Measurements from ENCODE around the gene TMC4. TPM values are rescaled to one million over a fixed set of nuclear protein-coding genes. Genes with fewer than 3 reads are reported as not detected.

TMC4 gene
- total RNA-seq, 1 donor from 2014 or later = not detected

- H3K27ac Mint-ChIP-seq (ENCODE audit: unreplicated experiment) = no peak overlapping the region
- no peaks in the 10 kb centered on the region for H3K36me3 Mint-ChIP-seq (ENCODE audit: unreplicated experiment)
- H3K27me3 Mint-ChIP-seq (ENCODE audit: unreplicated experiment) = peaks cover 3% of the 10 kb centered on the region
- peaks cover 4% of the 10 kb centered on the region for H3K9me3 Mint-ChIP-seq (ENCODE audit: unreplicated experiment)
- H3K4me3 Mint-ChIP-seq (ENCODE audit: unreplicated experiment) = no peak overlapping the region
- TF ChIP-seq, protein P1, sequence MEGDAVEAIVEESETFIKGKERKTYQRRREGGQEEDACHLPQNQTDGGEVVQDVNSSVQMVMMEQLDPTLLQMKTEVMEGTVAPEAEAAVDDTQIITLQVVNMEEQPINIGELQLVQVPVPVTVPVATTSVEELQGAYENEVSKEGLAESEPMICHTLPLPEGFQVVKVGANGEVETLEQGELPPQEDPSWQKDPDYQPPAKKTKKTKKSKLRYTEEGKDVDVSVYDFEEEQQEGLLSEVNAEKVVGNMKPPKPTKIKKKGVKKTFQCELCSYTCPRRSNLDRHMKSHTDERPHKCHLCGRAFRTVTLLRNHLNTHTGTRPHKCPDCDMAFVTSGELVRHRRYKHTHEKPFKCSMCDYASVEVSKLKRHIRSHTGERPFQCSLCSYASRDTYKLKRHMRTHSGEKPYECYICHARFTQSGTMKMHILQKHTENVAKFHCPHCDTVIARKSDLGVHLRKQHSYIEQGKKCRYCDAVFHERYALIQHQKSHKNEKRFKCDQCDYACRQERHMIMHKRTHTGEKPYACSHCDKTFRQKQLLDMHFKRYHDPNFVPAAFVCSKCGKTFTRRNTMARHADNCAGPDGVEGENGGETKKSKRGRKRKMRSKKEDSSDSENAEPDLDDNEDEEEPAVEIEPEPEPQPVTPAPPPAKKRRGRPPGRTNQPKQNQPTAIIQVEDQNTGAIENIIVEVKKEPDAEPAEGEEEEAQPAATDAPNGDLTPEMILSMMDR (IDR thresholded peaks at IDR 0.05; ENCODE audit: partially characterized antibody, unreplicated experiment) = no peak
- no peak for DNase-seq
- no peaks in the 10 kb centered on the region for H3K4me1 Mint-ChIP-seq (ENCODE audit: low read depth, unreplicated experiment)
Observed at GRCh38 chr19:54145541-54146158, 27.3 kb downstream of the TMC4 start.

DNA sequence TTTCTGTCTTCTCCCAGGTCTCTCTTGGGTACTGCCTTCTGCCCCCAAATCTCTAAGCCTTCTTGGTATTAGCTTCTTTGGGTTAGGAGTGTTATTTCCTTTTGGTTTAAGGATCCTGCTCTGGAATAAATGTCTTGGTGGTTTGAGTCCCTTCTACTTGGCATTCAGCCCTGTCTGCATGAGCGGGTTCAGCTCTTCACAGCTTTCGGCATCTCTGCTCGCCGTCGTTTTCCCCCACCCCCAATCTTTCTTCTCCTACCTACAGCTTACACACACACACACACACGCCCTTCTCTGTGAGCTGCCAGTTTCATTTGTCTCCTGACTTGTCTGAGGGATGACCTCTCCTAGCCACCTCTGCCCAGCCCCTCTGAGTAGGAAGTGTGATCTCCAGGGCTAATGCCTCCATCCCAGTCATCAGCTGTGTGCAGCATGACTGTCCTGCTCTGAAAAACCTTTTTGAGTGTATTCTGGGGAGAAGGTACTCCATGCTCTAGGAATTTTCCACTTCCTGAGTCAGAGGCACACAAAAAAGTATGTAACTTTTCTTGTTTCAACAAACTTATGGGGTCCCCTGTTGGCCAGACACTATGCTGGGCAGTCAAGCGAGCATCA lies 30.7 kb downstream of the TMC4 start:
- Mint-ChIP-seq H3K36me3 (ENCODE audit: unreplicated experiment) (no peaks in the 10 kb centered on the region), H3K9me3 (ENCODE audit: unreplicated experiment) (peaks cover 4% of the 10 kb centered on the region), H3K4me3 (ENCODE audit: unreplicated experiment) (peak overlapping the region; percentile 41), H3K27ac (ENCODE audit: unreplicated experiment) (peak overlapping the region; percentile 36), H3K4me1 (ENCODE audit: low read depth, unreplicated experiment) (no peaks in the 10 kb centered on the region), H3K27me3 (ENCODE audit: unreplicated experiment) (peaks cover 6% of the 10 kb centered on the region)
- DNase-seq = no peak
- TF ChIP-seq, protein P1 (IDR thresholded peaks at IDR 0.05; ENCODE audit: partially characterized antibody, unreplicated experiment) = no peak

DNA sequence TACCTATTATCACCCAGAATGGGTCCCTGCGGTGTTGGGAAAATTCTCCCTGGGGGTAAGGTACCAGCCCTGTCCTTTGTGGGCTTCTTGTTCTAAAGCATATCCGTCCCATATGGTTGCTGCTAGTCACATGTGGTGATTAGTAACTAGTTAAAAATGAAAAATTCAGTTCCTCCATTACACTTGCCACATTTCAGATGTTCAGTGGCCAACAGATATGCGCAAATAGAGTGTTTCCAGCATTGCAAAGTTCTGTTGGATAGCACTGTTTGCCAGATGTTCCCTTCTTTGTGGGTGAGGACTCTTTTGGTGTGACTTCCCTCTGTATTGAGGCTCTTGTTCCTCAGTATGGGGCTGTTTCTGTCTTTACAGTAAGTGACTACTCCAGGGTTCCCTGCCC lies 31.6 kb downstream of the TMC4 start:
- no peak overlapping the region for H3K27ac Mint-ChIP-seq (ENCODE audit: unreplicated experiment)

DNA sequence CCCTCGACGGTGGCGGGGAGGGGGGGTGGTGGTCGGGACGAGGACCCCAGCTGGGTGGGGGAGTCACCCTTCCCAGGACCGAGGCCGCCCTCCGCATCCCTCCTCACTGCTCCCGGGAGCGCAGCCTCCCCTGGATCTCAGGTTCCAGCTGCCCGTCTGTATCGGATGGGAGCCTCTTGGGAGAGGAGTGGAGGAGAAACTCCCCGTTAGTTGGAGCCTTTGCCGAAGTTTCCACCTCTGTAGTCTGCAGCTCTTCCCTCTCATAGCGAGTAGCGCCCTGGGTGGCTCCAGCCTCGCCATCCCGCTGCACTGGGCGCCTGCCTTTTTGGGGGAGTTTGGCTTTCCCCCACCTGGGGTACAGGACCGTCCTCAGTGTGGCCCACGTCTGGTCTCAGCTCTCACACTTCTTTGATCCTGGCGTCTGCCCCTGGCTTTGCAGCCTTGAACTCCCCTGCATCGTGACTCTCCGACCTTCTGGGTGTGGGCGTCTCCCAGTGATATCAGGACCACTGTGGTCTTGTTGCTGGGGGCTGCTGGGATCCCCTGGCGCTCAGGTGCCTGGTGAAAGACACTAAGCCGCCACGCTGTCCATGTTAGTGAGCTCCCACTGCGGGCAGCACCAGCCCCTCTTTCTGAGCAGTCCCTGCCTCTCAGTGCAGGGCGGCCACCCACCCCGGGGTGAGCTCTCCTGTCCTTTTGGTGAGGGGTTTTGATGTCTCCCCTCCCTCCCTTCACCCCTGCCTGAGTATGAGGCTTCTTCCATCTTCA lies 34.3 kb downstream of the TMC4 start:
- peaks cover 16% of the 10 kb centered on the region for H3K27me3 Mint-ChIP-seq (ENCODE audit: unreplicated experiment)
- peaks cover 3% of the 10 kb centered on the region for H3K4me1 Mint-ChIP-seq (ENCODE audit: low read depth, unreplicated experiment)
- TF ChIP-seq, protein P1 (IDR thresholded peaks at IDR 0.05; ENCODE audit: partially characterized antibody, unreplicated experiment) = no peak
- peak; percentile 43 for DNase-seq
- H3K27ac Mint-ChIP-seq (ENCODE audit: unreplicated experiment) = peak overlapping the region; percentile 84
- H3K4me3 Mint-ChIP-seq (ENCODE audit: unreplicated experiment) = peak overlapping the region; percentile 89
- H3K36me3 Mint-ChIP-seq (ENCODE audit: unreplicated experiment) = no peaks in the 10 kb centered on the region
- peaks cover 11% of the 10 kb centered on the region for H3K9me3 Mint-ChIP-seq (ENCODE audit: unreplicated experiment)

More for the DNA sequence above, 31.6 kb downstream of the TMC4 start:
- peaks cover 6% of the 10 kb centered on the region for H3K9me3 Mint-ChIP-seq (ENCODE audit: unreplicated experiment)
- H3K27me3 Mint-ChIP-seq (ENCODE audit: unreplicated experiment) = peaks cover 9% of the 10 kb centered on the region
- TF ChIP-seq, protein P1 (IDR thresholded peaks at IDR 0.05; ENCODE audit: partially characterized antibody, unreplicated experiment) = no peak
- H3K4me1 Mint-ChIP-seq (ENCODE audit: low read depth, unreplicated experiment) = peaks cover under 1% of the 10 kb centered on the region
- no peak overlapping the region for H3K4me3 Mint-ChIP-seq (ENCODE audit: unreplicated experiment)
- no peak for DNase-seq
- H3K36me3 Mint-ChIP-seq (ENCODE audit: unreplicated experiment) = no peaks in the 10 kb centered on the region

Data from glutamatergic neuron (in vitro differentiated cells).